ENCODE data around the gene AADACL4.
"Not testable (repeated sequence)": the region's sequence is repeated elsewhere in the genome, so short reads cannot be mapped to it uniquely, and the experiment has no call there.

AADACL4 gene

GRCh38 chr1:12657885-12658512 is 14.1 kb downstream of the AADACL4 start:
- not testable (repeated sequence) for DNase-seq

GRCh38 chr1:12658531-12659453 is 14.9 kb downstream of the AADACL4 start:
- peak in 45 of 51 donors; percentile 1 to 75 (median 31) for DNase-seq

- DNase-seq: no peak
Observed at GRCh38 chr1:12661606-12662219, 17.8 kb downstream of the AADACL4 start.

- no peak for DNase-seq
Observed at GRCh38 chr1:12662556-12662955, 18.7 kb downstream of the AADACL4 start.

- DNase-seq: no peak
Observed at GRCh38 chr1:12665511-12665910, 21.6 kb downstream of the AADACL4 start.

- DNase-seq: no peak
Observed at GRCh38 chr1:12666141-12666735, 22.4 kb downstream of the AADACL4 start.

GRCh38 chr1:12669529-12670068 is 25.7 kb downstream of the AADACL4 start:
- DNase-seq: no peak

GRCh38 chr1:12674358-12674757 is 30.5 kb downstream of the AADACL4 start:
- DNase-seq: no peak

GRCh38 chr1:12676122-12676521 is 32.2 kb downstream of the AADACL4 start:
- not testable (repeated sequence) for DNase-seq

GRCh38 chr1:12677565-12677964 is 33.7 kb downstream of the AADACL4 start:
- peak in 9 of 51 donors; percentile 1 to 35 (median 20) for DNase-seq

- peak in 2 of 51 donors; percentile 9 to 22 for DNase-seq
Observed at GRCh38 chr1:12678350-12678749, 34.5 kb downstream of the AADACL4 start.

GRCh38 chr1:12678820-12679219 is 34.9 kb downstream of the AADACL4 start:
- no peak for DNase-seq

GRCh38 chr1:12690156-12690555 is 46.3 kb downstream of the AADACL4 start:
- DNase-seq: peak in 5 of 51 donors; percentile 4 to 18 (median 9)

- no peak for DNase-seq
Observed at GRCh38 chr1:12692967-12693782, 49.3 kb downstream of the AADACL4 start.

GRCh38 chr1:12696658-12697057 is 52.8 kb downstream of the AADACL4 start:
- no peak for DNase-seq

GRCh38 chr1:12697397-12697796 is 53.5 kb downstream of the AADACL4 start:
- no peak for DNase-seq

- DNase-seq: no peak
Observed at GRCh38 chr1:12703821-12704451, 60.1 kb downstream of the AADACL4 start.

GRCh38 chr1:12706061-12706460 is 62.2 kb downstream of the AADACL4 start:
- no peak for DNase-seq

GRCh38 chr1:12708396-12709090 is 64.7 kb downstream of the AADACL4 start:
- no peak for DNase-seq
